Left ventricle myocardium inferior (tissue), 1 donor: ENCODE results near the gene GNAT1. TPM values are rescaled to one million over a fixed set of nuclear protein-coding genes. Genes with fewer than 3 reads are reported as not detected.

ENCODE experiments used
- DNase-seq: peaks from one replicate; pipeline ENCODE4 v3.0.0-alpha.2; 2020
- H3K27ac ChIP-seq: fragments of 200-600 bp; replicated peaks from 2 replicates; pipeline ENCODE4 v1.8.0; 2021
- H3K27me3 ChIP-seq: fragments of 200-600 bp; 2 replicates; pipeline ENCODE4 v1.8.0; 2021; ENCODE audit warnings: low read depth
- H3K36me3 ChIP-seq: fragments of 200-600 bp; 2 replicates; pipeline ENCODE4 v1.8.0; 2021
- H3K4me1 ChIP-seq: fragments of 200-600 bp; 2 replicates; pipeline ENCODE4 v1.8.0; 2021
- H3K4me3 ChIP-seq: fragments of 200-600 bp; 2 replicates; pipeline ENCODE4 v1.8.0; 2021; ENCODE audit warnings: mild to moderate bottlenecking, moderate library complexity
- H3K9me3 ChIP-seq: fragments of 200-600 bp; replicated peaks from 2 replicates; pipeline ENCODE4 v1.8.0; 2021
- intact Hi-C: fragments of 100-400 bp; cut with micrococcal nuclease; formaldehyde crosslinking; loops from one replicate; pipeline ENCODE4 v1.11.0; 2022
- total RNA-seq: library from RNA; stranded (reverse); fragmentation: NEBNext Ultra II Directional; extraction: Animal tissue kit (Norgen Biotek cat#: 25700); gene quantifications from one replicate; pipeline ENCODE4 v1.2.1, GENCODE V29; 2021
- TF ChIP-seq, protein P1 (sequence below): fragments of 200-600 bp; IDR thresholded peaks from 2 replicates; pipeline ENCODE4 v1.8.0; 2021; ENCODE audit warnings: antibody characterized with exemption, mild to moderate bottlenecking, borderline replicate concordance
- donor health status: DM: no; HTN: yes; CAD: no; lungs with severe emphysema.

Gene GNAT1
- total RNA-seq, 1 donor from 2014 or later: not detected

DNA sequence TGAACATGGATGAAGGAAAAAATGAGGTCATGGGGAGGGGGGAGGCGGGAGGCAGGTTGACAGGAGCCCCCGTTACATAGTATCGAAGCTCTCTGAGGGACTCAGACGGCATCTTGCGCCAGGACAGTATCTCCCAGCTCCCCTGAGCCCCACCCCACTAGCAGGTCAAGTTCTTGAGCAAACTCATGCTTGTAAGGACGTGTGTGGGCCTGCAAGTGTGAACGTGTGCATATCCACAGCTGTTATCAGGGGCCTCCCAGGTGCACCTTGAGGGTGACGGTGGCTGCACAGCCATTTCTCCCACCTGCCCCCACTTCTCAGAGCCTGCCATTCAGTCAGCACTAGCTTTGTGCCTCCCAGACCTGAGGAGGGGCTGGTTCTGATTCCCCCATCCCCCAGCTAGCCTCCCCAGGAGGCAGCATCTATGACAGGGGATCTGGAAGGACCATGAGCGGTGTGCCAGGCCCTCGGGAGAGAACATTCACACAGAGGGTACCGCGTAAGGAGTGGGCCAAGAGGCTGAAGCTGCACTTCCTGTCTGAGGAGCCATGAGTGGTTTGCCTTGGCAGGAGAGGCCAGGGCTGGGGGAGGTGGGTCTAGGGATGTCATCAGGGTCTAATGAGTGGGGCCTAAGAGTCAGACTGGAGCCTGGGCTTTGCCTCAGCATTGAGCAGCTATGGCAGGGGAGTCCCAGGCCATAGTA, 33.4 kb upstream of the GNAT1 start:
- Histone ChIP-seq H3K4me1 (peaks cover 74% of the 10 kb centered on the region), H3K4me3 (peak overlapping the region; percentile 74), H3K36me3 (no peaks in the 10 kb centered on the region), H3K27ac (peak overlapping the region; percentile 88), H3K27me3 (peaks cover 4% of the 10 kb centered on the region), H3K9me3 (no peaks in the 10 kb centered on the region)
- TF ChIP-seq, protein P1, sequence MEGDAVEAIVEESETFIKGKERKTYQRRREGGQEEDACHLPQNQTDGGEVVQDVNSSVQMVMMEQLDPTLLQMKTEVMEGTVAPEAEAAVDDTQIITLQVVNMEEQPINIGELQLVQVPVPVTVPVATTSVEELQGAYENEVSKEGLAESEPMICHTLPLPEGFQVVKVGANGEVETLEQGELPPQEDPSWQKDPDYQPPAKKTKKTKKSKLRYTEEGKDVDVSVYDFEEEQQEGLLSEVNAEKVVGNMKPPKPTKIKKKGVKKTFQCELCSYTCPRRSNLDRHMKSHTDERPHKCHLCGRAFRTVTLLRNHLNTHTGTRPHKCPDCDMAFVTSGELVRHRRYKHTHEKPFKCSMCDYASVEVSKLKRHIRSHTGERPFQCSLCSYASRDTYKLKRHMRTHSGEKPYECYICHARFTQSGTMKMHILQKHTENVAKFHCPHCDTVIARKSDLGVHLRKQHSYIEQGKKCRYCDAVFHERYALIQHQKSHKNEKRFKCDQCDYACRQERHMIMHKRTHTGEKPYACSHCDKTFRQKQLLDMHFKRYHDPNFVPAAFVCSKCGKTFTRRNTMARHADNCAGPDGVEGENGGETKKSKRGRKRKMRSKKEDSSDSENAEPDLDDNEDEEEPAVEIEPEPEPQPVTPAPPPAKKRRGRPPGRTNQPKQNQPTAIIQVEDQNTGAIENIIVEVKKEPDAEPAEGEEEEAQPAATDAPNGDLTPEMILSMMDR: no peak
- intact Hi-C loops: no loop called here
- no peak for DNase-seq

DNA sequence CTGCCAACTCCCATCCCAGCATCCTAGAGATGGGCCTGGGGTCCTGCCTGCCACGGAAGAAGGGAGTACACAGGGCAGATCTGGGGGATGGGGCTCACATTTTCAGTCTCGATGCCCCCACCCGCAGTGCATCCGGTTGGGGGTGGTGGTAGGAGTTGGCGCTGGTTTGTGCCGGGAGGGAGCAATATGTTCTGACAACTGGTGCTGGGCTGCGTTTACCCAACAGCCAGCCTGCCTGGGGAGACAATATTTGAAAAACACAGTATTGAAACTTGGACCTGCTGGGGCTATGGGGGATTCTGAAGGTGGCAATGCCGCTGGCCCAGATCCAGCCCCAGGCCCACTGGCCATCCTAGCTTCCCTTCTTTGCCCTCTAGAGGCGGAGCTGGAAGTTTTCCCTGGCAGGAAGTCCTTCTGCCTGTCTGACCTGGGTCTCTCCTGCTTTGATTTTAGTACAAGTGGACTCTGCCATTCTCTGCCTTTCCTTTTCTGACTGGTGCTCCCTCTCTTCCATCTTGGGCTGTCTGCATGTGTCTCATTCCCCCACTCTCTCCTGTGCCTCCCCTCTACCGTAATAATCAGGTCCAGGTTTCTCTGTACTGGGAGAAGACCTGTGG, 32.8 kb upstream of the GNAT1 start:
- TF ChIP-seq, protein P1: no peak
- no peaks in the 10 kb centered on the region for H3K9me3 ChIP-seq
- peak overlapping the region; percentile 88 for H3K27ac ChIP-seq
- peaks cover 4% of the 10 kb centered on the region for H3K27me3 ChIP-seq
- no peak overlapping the region for H3K4me3 ChIP-seq
- intact Hi-C loops: no loop called here
- peaks cover 81% of the 10 kb centered on the region for H3K4me1 ChIP-seq
- H3K36me3 ChIP-seq: no peaks in the 10 kb centered on the region
- no peak for DNase-seq

DNA sequence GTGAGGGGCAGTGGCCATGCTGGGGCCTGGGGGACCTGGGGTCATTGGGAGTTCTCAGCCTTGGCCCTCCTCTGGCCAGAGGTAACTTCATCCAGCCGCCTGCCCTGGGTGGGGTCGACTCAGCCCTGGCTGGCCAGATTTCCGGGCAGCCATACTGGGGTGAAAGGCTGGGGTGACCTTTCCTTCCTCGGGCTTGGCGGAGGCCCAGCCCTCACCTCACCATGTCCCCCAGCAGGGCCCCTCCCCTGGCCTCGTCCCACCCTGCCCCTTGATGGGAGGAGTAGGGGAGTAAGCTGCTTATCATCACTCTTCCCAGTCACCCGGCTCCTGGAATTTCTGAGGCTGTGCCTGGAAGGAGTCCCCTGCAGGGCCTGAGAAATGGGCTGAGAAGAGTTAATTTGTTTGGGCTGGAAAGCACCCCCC, 30.8 kb upstream of the GNAT1 start:
- Histone ChIP-seq H3K27me3 (peaks cover 4% of the 10 kb centered on the region), H3K27ac (peak overlapping the region; percentile 88), H3K4me1 (peaks cover 93% of the 10 kb centered on the region), H3K9me3 (no peaks in the 10 kb centered on the region), H3K36me3 (no peaks in the 10 kb centered on the region), H3K4me3 (peak overlapping the region; percentile 40)
- DNase-seq: peak; percentile 54
- intact Hi-C loops: no loop called here
- TF ChIP-seq, protein P1: no peak

DNA sequence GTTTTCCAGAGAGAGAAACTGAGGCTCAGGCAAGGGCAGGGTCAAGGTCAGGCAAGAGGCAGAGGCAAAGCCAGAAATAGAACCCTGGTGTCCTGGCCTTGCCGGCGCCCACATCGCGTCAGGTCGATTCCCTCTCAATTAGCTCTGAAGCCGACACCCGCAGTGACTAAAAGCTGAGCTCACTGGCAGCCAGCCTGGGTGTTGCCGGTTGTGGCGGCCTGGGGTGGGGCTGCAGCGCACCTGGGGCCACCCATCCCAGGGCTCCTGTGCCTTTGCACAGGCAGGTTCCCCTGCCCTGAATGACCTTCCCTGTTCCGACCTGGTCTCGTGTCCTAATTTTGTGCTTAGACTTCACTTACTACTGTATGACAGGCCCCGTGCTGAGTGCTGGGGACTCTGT, 30.1 kb upstream of the GNAT1 start:
- Histone ChIP-seq H3K27me3 (no peaks in the 10 kb centered on the region), H3K4me1 (peaks cover 95% of the 10 kb centered on the region), H3K4me3 (peak overlapping the region; percentile 40), H3K9me3 (no peaks in the 10 kb centered on the region), H3K36me3 (no peaks in the 10 kb centered on the region), H3K27ac (peak overlapping the region; percentile 88)
- no peak for DNase-seq
- intact Hi-C loops: no loop called here
- TF ChIP-seq, protein P1: no peak

DNA sequence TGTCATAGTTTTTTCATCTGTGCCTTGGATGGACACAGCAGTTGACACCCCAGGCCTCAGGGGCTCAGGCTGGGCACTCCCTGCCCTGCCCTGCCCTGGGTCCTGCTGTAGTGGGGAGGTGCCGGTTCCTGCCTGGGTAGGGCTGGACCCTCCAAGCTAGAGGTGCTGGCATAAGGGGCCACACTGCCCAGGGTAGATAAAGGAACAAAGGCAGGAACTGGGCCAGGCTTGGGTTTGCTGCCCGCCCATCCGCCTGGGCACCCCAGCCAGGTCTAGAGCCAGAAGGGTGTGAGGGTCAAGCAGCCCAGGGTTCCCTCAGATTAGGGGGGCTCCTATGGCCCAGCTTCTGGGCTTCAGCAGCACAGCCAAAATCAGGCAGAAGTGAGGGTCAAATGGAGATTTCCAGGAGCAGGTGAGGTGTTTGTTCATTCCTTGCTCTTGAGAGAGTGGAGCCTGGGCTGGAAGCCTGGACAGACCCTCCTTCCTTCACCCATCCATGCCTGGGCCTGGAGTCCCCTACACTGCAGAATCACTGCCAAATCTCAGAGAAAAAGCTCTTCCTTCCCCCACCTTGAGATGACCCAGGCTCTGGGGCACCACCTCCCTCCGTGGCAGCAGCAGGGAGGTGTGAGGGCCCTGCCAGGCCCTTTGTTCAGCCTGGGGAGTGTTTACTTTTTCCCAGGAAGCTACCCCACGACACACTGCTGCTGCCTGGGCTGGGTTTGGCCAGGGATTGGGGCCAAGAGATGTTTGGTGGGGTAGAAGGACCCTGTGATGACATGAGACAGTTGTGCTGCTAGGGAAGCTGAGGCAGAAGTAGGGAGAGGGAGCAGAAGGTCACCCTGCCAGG, 29.2 kb upstream of the GNAT1 start:
- intact Hi-C loops: no loop called here
- Histone ChIP-seq H3K4me1 (peaks cover 100% of the 10 kb centered on the region), H3K9me3 (no peaks in the 10 kb centered on the region), H3K27ac (peak overlapping the region; percentile 88), H3K27me3 (no peaks in the 10 kb centered on the region), H3K36me3 (no peaks in the 10 kb centered on the region), H3K4me3 (no peak overlapping the region)
- TF ChIP-seq, protein P1: no peak
- DNase-seq: no peak
